Urinary bladder (tissue), 4 donors: Measurements from ENCODE around the gene LIPN. TPM values are rescaled to one million over a fixed set of nuclear protein-coding genes. Genes with fewer than 3 reads are reported as not detected.
"Not testable (repeated sequence)": the region's sequence is repeated elsewhere in the genome, so short reads cannot be mapped to it uniquely, and the experiment has no call there.

ENCODE experiments used
- DNase-seq: peaks from one replicate; pipeline ENCODE4 v3.0.0-alpha.2; 2015; ENCODE audit errors: extremely low spot score
- H3K27ac ChIP-seq: one replicate; pipeline ENCODE4 v1.5.1; 2013; ENCODE audit warnings: low read depth, mild to moderate bottlenecking, moderate library complexity
- H3K36me3 ChIP-seq: one replicate; pipeline ENCODE4 v1.6.1; 2013; ENCODE audit warnings: mild to moderate bottlenecking, moderate library complexity; ENCODE audit not compliant: insufficient read depth
- H3K4me1 ChIP-seq: one replicate; pipeline ENCODE4 v1.6.1; 2013; ENCODE audit warnings: mild to moderate bottlenecking, moderate library complexity; ENCODE audit not compliant: insufficient read depth
- H3K4me3 ChIP-seq: one replicate; pipeline ENCODE4 v1.5.1; 2013; ENCODE audit warnings: low read depth, low read length
- WGBS: extraction: QIAGEN DNeasy Blood & Tissue Kit; methylation state at CpG from one replicate; pipeline ENCODE4 v1.1.7; 2013; 5-methylcytosine and 5-hydroxymethylcytosine counted together
- polyA plus RNA-seq: library from polyadenylated mRNA; stranded (reverse); fragments of 200-250 nt; gene quantifications from one replicate; pipeline ENCODE4 v1.2.3, GENCODE V29; 2013
- total RNA-seq: library from RNA; depleted of rRNA; stranded (reverse); fragments of >200 nt; gene quantifications from one replicate; pipeline ENCODE4 v1.2.3, GENCODE V29; 2014
- donor health status: healthy with polysubstance abuse.
- donor health status: healthy.

Gene LIPN
- total RNA-seq (not detected), polyA plus RNA-seq (0.06 TPM)

GRCh38 chr10:88759366-88760101, at the start of gene LIPN:
TSS of gene LIPN (plus strand) at chr10:88760020. CDS start at chr10:88761406, 1,386 bp downstream.
- Histone ChIP-seq H3K27ac (no peak within 1 kb of the TSS), H3K4me3 (no peak within 1 kb of the TSS), H3K4me1 (no peaks in the 10 kb centered on the region), H3K36me3 (no peaks in the 10 kb centered on the region)
- DNase-seq, result no peak
- WGBS, result 80% methylated on average over 7 of the region's 7 CpGs

- 96% methylated on average over 1 of the region's 1 CpG for WGBS
- no peaks in the 10 kb centered on the region for H3K36me3 ChIP-seq
- no peak overlapping the region for H3K27ac ChIP-seq
- no peaks in the 10 kb centered on the region for H3K4me1 ChIP-seq
- no peak overlapping the region for H3K4me3 ChIP-seq
- no peak for DNase-seq
These were observed 44.3 kb upstream of the LIPN start for GRCh38 chr10:88715517-88715916.

GRCh38 chr10:88721392-88721791, 38.4 kb upstream of the LIPN start:
- Histone ChIP-seq H3K36me3 (no peaks in the 10 kb centered on the region), H3K4me3 (no peak overlapping the region), H3K27ac (no peak overlapping the region), H3K4me1 (no peaks in the 10 kb centered on the region)
- no peak for DNase-seq
- 62% methylated on average over 4 of the region's 4 CpGs for WGBS

- no peak for DNase-seq
- no peak overlapping the region for H3K4me3 ChIP-seq
- WGBS, result 7% methylated on average over 1 of the region's 1 CpG
- no peak overlapping the region for H3K27ac ChIP-seq
- no peaks in the 10 kb centered on the region for H3K36me3 ChIP-seq
- no peaks in the 10 kb centered on the region for H3K4me1 ChIP-seq
These were observed 34.0 kb upstream of the LIPN start for GRCh38 chr10:88725798-88726197.

GRCh38 chr10:88728107-88728763, 31.6 kb upstream of the LIPN start:
- H3K4me3 ChIP-seq, result no peak overlapping the region
- WGBS, result 65% methylated on average over 30 of the region's 30 CpGs
- no peak for DNase-seq
- no peaks in the 10 kb centered on the region for H3K4me1 ChIP-seq
- H3K36me3 ChIP-seq, result no peaks in the 10 kb centered on the region
- H3K27ac ChIP-seq, result no peak overlapping the region

GRCh38 chr10:88730864-88731263, 29.0 kb upstream of the LIPN start:
- Histone ChIP-seq H3K27ac (no peak overlapping the region), H3K36me3 (no peaks in the 10 kb centered on the region)
- 82% methylated on average over 4 of the region's 4 CpGs for WGBS

GRCh38 chr10:88731296-88731695, 28.5 kb upstream of the LIPN start:
- Histone ChIP-seq H3K36me3 (no peaks in the 10 kb centered on the region), H3K27ac (no peak overlapping the region), H3K4me3 (no peak overlapping the region), H3K4me1 (no peaks in the 10 kb centered on the region)
- no peak for DNase-seq
- 55% methylated on average over 6 of the region's 6 CpGs for WGBS

More at GRCh38 chr10:88730864-88731263, 29.0 kb upstream of the LIPN start:
- Histone ChIP-seq H3K4me1 (no peaks in the 10 kb centered on the region), H3K4me3 (no peak overlapping the region)
- no peak for DNase-seq

- no peak for DNase-seq
- Histone ChIP-seq H3K4me3 (no peak overlapping the region), H3K27ac (no peak overlapping the region), H3K36me3 (no peaks in the 10 kb centered on the region), H3K4me1 (no peaks in the 10 kb centered on the region)
- WGBS, result 82% methylated on average over 2 of the region's 2 CpGs
These were observed 26.6 kb upstream of the LIPN start for GRCh38 chr10:88733215-88733614.

- DNase-seq, result no peak
- Histone ChIP-seq H3K4me3 (no peak overlapping the region), H3K27ac (no peak overlapping the region), H3K4me1 (no peaks in the 10 kb centered on the region), H3K36me3 (no peaks in the 10 kb centered on the region)
- 74% methylated on average over 1 of the region's 1 CpG for WGBS
These were observed 24.2 kb upstream of the LIPN start for GRCh38 chr10:88735661-88736060.

- not testable (repeated sequence) for H3K36me3 ChIP-seq, H3K4me3 ChIP-seq, DNase-seq, H3K27ac ChIP-seq, H3K4me1 ChIP-seq
- 61% methylated on average over 5 of the region's 5 CpGs for WGBS
These were observed 17.9 kb upstream of the LIPN start for GRCh38 chr10:88741921-88742320.

GRCh38 chr10:88742448-88742847, 17.4 kb upstream of the LIPN start:
- Histone ChIP-seq H3K27ac (no peak overlapping the region), H3K4me1 (no peaks in the 10 kb centered on the region), H3K4me3 (no peak overlapping the region), H3K36me3 (no peaks in the 10 kb centered on the region)
- 88% methylated on average over 1 of the region's 1 CpG for WGBS
- DNase-seq, result no peak

GRCh38 chr10:88744002-88744401, 15.8 kb upstream of the LIPN start:
- Histone ChIP-seq H3K4me1 (no peaks in the 10 kb centered on the region), H3K4me3 (no peak overlapping the region), H3K27ac (no peak overlapping the region), H3K36me3 (no peaks in the 10 kb centered on the region)
- 83% methylated on average over 5 of the region's 5 CpGs for WGBS
- no peak for DNase-seq

GRCh38 chr10:88745633-88746032, 14.2 kb upstream of the LIPN start:
- no peaks in the 10 kb centered on the region for H3K36me3 ChIP-seq
- 94% methylated on average over 1 of the region's 1 CpG for WGBS
- no peak overlapping the region for H3K27ac ChIP-seq

GRCh38 chr10:88754287-88754686, 5.5 kb upstream of the LIPN start:
- Histone ChIP-seq H3K27ac (no peak overlapping the region), H3K4me1 (no peaks in the 10 kb centered on the region), H3K36me3 (no peaks in the 10 kb centered on the region), H3K4me3 (no peak overlapping the region)
- no peak for DNase-seq

More at GRCh38 chr10:88745633-88746032, 14.2 kb upstream of the LIPN start:
- no peak for DNase-seq
- Histone ChIP-seq H3K4me3 (no peak overlapping the region), H3K4me1 (no peaks in the 10 kb centered on the region)
